GF-D8 (cell line): ENCODE results near the gene MMD2.

ENCODE experiments used
- DNase-seq: peaks from one replicate; lab custom pipeline; 2025; lab: John Stamatoyannopoulos, UW

Gene MMD2

DNA sequence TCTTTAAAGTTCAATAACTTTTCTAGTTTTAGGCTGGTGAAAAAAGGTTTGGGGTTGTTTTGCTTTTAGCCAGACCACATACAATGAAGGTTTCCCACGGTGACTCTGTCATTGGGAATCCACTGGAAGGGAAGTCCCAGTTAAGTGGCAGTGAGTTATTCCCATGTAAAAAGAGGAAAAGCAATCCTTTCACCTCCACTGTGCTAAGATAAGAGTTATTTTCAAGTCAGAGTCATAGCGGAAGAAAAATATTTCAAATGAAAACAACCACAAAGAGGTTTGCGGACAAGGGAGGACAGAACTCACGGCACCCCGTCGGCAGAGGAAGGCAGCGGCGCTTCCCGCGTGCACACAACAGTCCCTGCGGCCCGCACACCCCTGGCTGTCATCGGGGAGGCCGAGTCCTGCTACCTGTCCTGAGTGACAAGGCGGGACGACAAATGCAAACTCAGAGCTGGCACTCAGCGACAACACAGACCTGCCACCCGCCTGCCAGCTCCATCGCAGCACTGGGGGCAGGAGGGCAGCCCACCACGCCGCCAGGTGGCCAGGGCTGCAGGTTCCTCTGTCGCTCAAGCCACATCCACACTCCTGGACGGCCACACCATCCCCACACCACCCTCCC lies 87.8 kb downstream of the MMD2 start:
- DNase-seq, result no peak

DNA sequence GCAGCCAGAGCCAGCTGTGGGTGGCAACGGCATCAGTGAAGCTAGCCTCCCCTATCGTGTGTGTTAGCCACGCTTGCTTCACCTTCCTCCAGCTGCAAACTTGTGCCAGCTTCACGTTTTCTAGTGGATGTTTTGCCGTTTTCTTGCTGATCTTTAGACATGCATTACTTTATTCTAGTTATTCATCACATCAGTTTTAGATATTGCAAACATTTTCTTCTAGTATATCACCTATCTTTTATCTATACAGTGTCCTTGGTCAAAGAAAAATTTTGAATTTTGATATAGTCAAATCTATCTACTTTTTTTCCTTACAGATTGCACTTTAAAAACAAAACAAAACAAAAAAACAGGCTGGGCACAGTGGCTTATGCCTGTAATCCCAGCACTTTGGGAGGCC lies 90.5 kb downstream of the MMD2 start:
- DNase-seq, result no peak

DNA sequence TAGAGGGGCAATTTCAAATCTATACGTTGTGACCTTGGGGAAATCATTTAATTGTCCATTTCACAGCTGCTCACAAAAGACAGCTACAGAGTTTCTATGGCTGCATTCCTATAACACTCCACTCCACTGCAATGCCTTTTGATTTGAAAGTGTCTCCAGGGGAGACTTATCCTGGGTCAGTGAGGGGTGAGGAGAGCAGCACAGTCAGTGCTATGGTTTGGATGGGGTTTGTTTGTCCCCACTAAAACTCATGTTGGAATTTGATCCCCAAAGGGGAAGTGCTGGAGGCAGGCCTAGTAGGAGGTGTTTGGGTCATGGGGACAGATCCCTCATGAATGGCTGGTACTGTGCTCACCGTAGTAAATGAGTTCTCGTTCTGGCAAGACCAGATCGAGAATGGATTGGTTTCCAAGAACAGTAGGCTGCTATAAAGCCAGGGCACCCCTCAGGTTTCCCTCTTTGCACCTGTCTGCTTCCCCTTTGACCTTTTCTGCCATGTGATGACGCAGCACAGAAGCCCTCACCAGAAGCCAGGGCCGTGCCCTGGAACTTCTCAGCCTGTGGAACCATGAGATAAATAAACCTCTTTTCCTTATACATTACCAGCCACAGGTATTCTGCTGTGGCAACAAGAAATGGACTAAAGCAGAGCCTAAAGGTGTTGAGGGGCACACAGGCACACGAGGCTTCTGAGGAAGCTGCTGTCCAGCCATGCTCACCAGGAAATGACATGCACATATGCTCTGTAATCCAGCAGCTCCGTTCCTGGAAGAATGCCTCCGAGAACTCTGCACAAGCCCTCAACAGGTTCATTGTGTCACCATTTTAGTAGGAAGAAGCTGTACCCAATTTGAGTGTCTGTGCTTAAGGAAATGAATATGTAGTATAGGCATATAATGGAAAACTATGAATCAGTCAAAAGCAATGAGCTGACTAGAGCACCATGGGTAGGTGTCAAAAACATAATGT lies 92.2 kb downstream of the MMD2 start:
- no peak for DNase-seq

DNA sequence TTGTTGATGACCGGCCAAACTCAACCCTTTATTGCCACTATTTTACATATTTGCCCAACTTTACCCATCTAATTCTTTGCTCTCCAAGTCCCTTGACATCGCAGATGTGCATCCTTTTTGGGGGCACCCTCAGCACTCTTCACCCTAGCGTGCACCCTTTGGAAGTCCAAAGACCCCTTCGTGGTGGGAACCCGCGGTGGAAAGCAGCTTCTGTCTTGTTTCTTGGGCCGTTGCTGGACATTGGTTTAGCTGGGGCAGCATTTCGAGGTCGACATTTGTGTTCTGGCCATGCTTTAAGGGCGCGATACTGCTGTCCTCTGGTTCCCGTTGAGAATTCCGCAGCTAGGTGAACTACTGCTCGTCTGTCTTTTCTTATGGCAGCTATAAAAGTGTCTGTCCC lies 96.8 kb downstream of the MMD2 start:
- DNase-seq, result no peak

DNA sequence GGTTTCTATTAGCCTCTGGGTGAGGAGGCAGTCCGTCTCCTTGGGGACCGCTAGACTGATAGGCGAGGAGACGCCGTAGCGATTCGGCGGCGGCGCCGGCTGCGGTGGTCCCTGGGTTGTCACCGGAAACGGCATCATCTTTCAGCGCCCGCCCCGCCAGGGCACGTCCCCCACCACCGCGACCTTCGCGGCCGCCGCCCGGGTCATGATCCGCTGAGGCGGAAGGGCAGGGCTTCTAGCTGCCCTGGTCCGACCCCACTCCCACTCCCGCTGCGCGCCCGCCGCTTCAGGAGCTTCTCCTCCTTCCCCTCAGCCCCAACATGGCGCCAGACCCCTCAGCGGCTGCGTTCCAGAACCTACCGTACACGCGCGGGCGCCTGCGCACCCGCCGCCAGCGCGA lies 97.3 kb downstream of the MMD2 start, which contains the start of gene PAPOLB:
Gene PAPOLB, minus strand, starts transcription at position 358 of the 400 bp plus-strand sequence. Its CDS starts 220 bp downstream, at position 138.
- no peak for DNase-seq

DNA sequence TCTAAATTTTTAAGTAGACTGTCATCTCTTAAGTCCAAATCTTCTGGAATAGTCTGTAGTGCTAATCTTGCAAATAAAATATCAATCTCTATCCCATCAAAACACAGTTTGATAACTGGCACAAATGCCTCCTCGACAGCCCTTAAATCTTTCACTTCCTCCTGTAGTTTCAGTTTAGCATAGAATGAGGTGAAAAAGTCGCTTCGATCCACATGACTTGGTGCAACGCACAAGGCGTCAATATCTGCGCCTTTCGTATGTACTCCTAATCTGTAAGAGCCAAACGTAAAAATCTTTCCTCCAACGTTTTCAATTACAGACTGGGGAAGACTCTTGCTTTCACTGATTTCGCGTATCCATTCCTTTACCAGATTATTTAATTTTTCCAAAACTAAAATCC lies 97.8 kb downstream of the MMD2 start:
- no peak for DNase-seq

DNA sequence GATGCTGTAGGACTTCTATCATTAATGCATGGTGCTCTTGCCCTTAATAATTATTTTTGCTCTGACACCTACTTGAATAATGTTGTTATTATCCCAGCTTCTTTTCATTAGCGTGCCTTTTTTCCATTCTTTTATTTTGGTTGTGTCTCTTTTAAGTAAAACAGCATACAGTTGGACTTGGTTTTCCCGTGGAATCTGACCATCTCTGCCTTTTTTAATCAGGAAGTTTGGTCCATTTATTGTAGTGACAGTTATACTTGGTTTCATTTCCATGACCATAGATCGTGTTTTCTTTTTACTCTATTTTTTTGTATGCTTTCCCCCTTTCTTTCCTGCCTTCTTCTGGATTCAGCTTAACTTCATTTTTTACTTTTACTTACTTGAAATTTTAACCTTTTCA lies 101.8 kb downstream of the MMD2 start:
- no peak for DNase-seq

DNA sequence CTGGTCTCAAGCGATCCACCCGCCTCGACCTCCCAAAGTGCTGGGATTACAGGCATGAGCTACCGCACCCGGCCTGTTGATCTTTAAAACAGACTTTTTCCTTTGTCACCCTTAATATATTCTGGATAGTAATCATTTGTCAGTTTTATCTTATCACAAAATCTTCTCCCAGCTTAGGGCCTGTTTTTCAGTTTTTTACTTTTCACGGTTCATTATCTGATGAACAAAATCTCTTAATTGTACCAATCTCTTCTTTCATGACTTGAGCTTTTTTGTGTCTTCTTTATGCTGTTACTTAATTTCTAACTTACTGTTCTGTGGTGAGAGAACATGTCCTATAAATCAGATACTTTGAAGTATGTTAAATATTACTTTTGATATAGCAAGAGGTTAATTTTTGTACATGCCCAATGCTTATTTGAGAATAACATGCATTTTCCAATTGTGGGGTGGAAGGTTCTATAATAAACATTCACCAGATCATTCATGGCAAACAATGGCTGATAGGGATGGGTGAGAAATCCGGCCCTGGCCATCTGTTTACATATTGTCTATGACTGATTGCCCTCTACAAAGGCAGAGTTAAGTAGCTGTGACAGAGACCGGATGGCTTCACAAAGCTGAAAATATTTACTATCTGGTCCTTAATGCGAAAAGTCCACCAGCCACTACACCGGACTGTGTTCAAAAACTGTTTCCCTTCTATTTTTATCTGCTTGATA lies 102.5 kb downstream of the MMD2 start:
- no peak for DNase-seq
